GM12872 (cell line): ENCODE results near the gene THOC6.

ENCODE experiments used
- TF ChIP-seq, protein P1 (sequence below): IDR thresholded peaks from 3 replicates; pipeline ENCODE4 v1.5.1; 2011; ENCODE audit warnings: low read depth, mild to moderate bottlenecking, low read length, moderate library complexity; ENCODE audit not compliant: insufficient read depth

THOC6 gene

DNA sequence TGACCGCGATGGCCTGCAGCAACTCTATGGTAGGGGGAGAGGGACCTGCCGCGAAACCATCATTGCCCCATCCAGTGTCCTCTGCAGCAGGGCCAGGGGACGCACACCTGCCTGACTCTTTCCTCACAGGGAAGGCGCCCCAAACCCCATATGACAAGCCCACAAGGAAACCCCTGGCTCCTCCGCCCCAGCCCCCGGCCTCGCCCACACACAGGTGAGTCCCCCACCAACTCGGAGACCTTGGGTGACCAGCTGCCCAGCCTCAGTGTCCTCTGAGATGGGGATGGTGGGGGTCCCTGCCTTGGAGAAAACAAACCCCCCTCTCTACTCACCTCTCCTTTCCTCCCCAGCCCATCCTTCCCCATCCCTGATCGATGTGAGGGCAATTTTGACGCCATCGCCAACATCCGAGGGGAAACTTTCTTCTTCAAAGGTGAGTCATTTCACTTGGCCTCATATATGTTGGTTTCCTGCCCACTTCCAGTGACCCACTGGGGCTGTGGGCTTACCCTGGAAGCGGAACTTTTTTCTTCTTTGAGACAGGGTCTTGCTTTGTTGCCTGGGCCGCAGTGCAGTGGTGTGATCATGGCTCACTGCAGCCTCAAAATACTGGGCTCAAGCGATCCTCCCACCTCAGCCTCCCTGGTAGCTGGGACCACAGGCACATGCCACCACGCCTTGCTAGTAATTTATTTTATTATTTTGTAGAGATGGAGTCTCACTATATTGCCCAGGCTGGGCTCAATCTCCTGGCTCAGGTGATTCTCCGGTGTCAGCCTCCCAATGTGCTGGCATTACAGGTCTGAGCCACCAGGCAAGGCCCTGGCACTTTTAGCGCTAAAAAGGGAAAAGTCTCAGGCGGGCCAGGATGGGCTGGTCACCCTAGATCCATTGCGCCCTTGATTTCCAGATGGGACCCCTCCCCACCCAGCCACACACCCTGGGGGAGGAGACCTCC lies 33.6 kb downstream of the THOC6 start:
- TF ChIP-seq, protein P1, sequence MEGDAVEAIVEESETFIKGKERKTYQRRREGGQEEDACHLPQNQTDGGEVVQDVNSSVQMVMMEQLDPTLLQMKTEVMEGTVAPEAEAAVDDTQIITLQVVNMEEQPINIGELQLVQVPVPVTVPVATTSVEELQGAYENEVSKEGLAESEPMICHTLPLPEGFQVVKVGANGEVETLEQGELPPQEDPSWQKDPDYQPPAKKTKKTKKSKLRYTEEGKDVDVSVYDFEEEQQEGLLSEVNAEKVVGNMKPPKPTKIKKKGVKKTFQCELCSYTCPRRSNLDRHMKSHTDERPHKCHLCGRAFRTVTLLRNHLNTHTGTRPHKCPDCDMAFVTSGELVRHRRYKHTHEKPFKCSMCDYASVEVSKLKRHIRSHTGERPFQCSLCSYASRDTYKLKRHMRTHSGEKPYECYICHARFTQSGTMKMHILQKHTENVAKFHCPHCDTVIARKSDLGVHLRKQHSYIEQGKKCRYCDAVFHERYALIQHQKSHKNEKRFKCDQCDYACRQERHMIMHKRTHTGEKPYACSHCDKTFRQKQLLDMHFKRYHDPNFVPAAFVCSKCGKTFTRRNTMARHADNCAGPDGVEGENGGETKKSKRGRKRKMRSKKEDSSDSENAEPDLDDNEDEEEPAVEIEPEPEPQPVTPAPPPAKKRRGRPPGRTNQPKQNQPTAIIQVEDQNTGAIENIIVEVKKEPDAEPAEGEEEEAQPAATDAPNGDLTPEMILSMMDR: no peak

GRCh38 chr16:3058139-3059030 lies 34.5 kb downstream of the THOC6 start:
- TF ChIP-seq, protein P1: no peak

GRCh38 chr16:3059041-3059722 lies 35.3 kb downstream of the THOC6 start:
- TF ChIP-seq, protein P1: peak; percentile 77

- TF ChIP-seq, protein P1: no peak
These were observed 35.9 kb downstream of the THOC6 start for GRCh38 chr16:3059723-3060242.

- TF ChIP-seq, protein P1: no peak
These were observed 36.7 kb downstream of the THOC6 start for GRCh38 chr16:3060339-3061127.

- TF ChIP-seq, protein P1: no peak
These were observed 38.7 kb downstream of the THOC6 start for GRCh38 chr16:3062553-3062952.
